ENCODE results near the gene PDE4A.
"Not testable (repeated sequence)": the region's sequence is repeated elsewhere in the genome, so short reads cannot be mapped to it uniquely, and the experiment has no call there.

PDE4A gene

GRCh38 chr19:10462042-10462441 is 41.7 kb downstream of the PDE4A start:
- DNase-seq (ENCODE audit: low read depth in 3 of 3), result not testable (repeated sequence)

- DNase-seq (ENCODE audit: low read depth in 3 of 3), result no peak
Observed at GRCh38 chr19:10462557-10462956, 42.2 kb downstream of the PDE4A start.

- no peak for DNase-seq (ENCODE audit: low read depth in 3 of 3)
Observed at GRCh38 chr19:10464456-10464855, 44.1 kb downstream of the PDE4A start.

- no peak for DNase-seq (ENCODE audit: low read depth in 3 of 3)
Observed at GRCh38 chr19:10467104-10467706, 46.9 kb downstream of the PDE4A start.

GRCh38 chr19:10468133-10468532 is 47.8 kb downstream of the PDE4A start:
- no peak for DNase-seq (ENCODE audit: low read depth in 3 of 3)

- no peak for DNase-seq (ENCODE audit: low read depth in 3 of 3)
Observed at GRCh38 chr19:10471909-10472308, 51.6 kb downstream of the PDE4A start.

GRCh38 chr19:10473192-10473591 is 52.9 kb downstream of the PDE4A start:
- no peak for DNase-seq (ENCODE audit: low read depth in 3 of 3)

- no peak for DNase-seq (ENCODE audit: low read depth in 3 of 3)
Observed at GRCh38 chr19:10474962-10475451, 54.7 kb downstream of the PDE4A start.

GRCh38 chr19:10478476-10478875 is 58.1 kb downstream of the PDE4A start:
- DNase-seq (ENCODE audit: low read depth in 3 of 3), result no peak

- DNase-seq (ENCODE audit: low read depth in 3 of 3), result peak; percentile 75 to 84 (median 80)
Observed at GRCh38 chr19:10478903-10479384, 58.6 kb downstream of the PDE4A start.

GRCh38 chr19:10486551-10486950 is 66.2 kb downstream of the PDE4A start:
- no peak for DNase-seq (ENCODE audit: low read depth in 3 of 3)

GRCh38 chr19:10491472-10492047 is 71.2 kb downstream of the PDE4A start:
- DNase-seq (ENCODE audit: low read depth in 3 of 3), result no peak

GRCh38 chr19:10497371-10497770 is 77.0 kb downstream of the PDE4A start:
- no peak for DNase-seq (ENCODE audit: low read depth in 3 of 3)

- no peak for DNase-seq (ENCODE audit: low read depth in 3 of 3)
Observed at GRCh38 chr19:10499550-10500246, 79.4 kb downstream of the PDE4A start.

GRCh38 chr19:10500247-10500592 is 79.9 kb downstream of the PDE4A start:
- DNase-seq (ENCODE audit: low read depth in 3 of 3), result no peak

- peak in 2 of 3 experiments; percentile 42 to 51 for DNase-seq (ENCODE audit: low read depth in 3 of 3)
Observed at GRCh38 chr19:10501971-10502523, 81.7 kb downstream of the PDE4A start.

GRCh38 chr19:10502524-10503001 is 82.2 kb downstream of the PDE4A start:
- peak; percentile 76 to 91 (median 80) for DNase-seq (ENCODE audit: low read depth in 3 of 3)

- DNase-seq (ENCODE audit: low read depth in 3 of 3), result peak in 2 of 3 experiments; percentile 27 to 34
Observed at GRCh38 chr19:10503002-10503789, 82.9 kb downstream of the PDE4A start, which contains the start of gene KEAP1. KEAP1 (minus strand) TSS chr19:10503356; CDS start chr19:10500033, 3,323 bp downstream.

- peak; percentile 64 to 86 (median 75) for DNase-seq (ENCODE audit: low read depth in 3 of 3)
Observed at GRCh38 chr19:10505583-10506229, 85.4 kb downstream of the PDE4A start.

GRCh38 chr19:10508036-10508435 is 87.7 kb downstream of the PDE4A start:
- no peak for DNase-seq (ENCODE audit: low read depth in 3 of 3)

- peak in 1 of 3 experiments; percentile 26 for DNase-seq (ENCODE audit: low read depth in 3 of 3)
Observed at GRCh38 chr19:10508707-10509106, 88.4 kb downstream of the PDE4A start.

Data from stimulated activated CD4-positive, alpha-beta T cell treated with anti-CD3 and anti-CD28 coated beads, TNF-alpha, amount 100 ng/mL, for 24 hours (primary cell).